ENCODE results near the gene SLC26A9.

Gene SLC26A9

DNA sequence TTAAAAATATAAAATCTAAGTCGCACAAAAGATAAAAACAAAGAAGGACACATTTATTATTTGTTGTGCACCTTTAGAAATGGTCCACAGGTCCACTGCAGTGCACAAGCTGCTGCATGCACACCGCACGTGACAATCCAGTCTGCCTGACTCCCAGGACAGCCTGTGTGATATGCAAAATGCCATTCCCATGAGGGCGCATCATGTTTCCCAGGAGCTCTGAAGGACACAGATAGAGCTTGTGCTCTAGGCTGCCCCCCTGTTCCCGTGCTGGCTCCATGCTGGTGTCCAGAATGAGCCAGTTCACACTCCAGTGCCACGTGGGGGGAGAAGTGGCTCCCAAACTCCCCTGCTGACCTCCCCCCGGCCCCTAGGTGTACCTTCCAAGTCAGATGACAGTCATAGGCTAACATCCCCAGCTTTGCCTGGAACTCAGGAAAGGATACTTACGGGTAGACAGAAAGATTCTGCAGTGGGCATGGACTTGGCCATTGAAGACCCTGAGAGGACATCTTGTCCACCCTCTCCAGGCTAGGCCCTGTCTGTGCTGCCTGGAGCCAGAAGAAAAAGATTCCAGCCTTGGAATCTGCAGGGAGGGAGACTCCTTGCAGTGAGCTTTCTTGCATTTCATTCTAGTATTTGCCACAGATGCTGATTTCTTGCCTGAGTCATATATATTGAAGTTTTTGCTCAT is 33.6 kb upstream of the SLC26A9 start:
- ATAC-seq (no peak), DNase-seq (no peak)
- H3K27me3 Mint-ChIP-seq: no peaks in the 10 kb centered on the region
- peaks cover 21 to 23% of the 10 kb centered on the region in 2 donors for H3K9me3 Mint-ChIP-seq
- no peak overlapping the region for H3K27ac Mint-ChIP-seq
- H3K4me1 Mint-ChIP-seq: no peaks in the 10 kb centered on the region
- H3K4me3 Mint-ChIP-seq: no peak overlapping the region

DNA sequence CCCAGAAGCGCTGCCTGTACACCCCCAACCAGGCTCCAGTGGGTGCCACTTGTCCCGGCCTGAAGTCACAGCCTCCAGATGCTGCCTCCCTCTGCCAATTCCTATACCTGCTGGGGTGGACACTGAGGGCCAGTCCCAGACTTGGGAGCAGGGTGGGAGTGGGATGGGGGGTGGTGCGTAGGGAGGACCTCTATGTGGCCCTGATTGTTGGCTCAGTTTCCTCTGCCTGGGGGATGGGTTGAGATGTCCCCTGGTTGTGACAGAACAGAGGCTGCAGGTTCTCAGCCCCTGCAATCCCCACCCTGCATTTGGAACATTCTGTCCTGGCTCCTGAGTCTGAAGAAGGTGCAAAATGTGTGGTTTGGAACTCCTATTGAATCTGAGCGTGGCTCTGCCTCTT is 32.8 kb upstream of the SLC26A9 start:
- H3K27me3 Mint-ChIP-seq: no peaks in the 10 kb centered on the region
- ATAC-seq (no peak), DNase-seq (no peak)
- H3K4me1 Mint-ChIP-seq: no peaks in the 10 kb centered on the region
- H3K27ac Mint-ChIP-seq: no peak overlapping the region
- peaks cover 21 to 23% of the 10 kb centered on the region in 2 donors for H3K9me3 Mint-ChIP-seq
- no peak overlapping the region for H3K4me3 Mint-ChIP-seq

DNA sequence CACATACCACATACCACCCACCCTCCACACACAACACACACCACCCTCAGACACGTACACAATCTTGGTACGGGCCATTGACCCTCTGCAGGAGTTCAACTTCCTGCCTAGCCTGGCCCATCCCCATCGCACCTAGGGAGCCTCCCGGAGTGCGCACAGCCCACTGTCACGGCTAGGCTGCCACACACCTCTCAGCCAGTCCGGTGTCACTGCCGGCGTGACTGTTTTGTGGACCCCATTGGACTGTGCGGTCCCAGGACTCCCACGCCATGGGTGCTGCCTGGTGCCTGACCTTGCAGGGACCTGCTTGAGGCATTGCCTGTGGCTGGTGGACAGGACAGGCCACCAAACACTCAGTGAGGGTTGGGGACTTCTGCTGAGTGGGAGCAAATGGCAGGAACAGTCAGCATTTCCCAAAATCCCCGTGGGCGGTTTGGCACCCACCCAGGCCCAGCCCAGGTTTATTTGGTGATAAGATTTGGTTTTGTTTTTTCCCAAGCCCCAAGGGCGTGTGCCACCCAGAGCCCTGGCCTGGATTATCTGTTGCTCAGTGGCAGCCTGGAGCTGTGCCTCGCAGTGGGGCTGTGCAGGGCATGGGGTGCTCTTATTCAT is 32.2 kb upstream of the SLC26A9 start:
- peaks cover 21 to 23% of the 10 kb centered on the region in 2 donors for H3K9me3 Mint-ChIP-seq
- no peak for ATAC-seq
- H3K4me1 Mint-ChIP-seq: no peaks in the 10 kb centered on the region
- no peak overlapping the region for H3K4me3 Mint-ChIP-seq
- no peak for DNase-seq
- H3K27me3 Mint-ChIP-seq: no peaks in the 10 kb centered on the region
- no peak overlapping the region for H3K27ac Mint-ChIP-seq

DNA sequence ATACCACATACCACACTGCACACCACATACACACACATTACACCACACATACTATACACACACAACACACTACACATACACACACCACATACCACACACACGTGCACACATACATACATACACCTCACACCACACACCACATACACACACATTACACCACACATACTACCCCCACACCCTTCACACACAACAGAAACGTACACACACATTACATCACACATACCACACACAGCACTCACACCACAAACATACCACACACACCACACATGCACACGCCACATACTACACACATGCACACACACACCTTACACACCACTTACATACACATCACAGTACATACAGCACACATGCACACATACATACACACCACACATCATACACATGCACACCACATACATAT is 31.5 kb upstream of the SLC26A9 start:
- Mint-ChIP-seq H3K9me3 (peaks cover 21 to 23% of the 10 kb centered on the region in 2 donors), H3K27me3 (no peaks in the 10 kb centered on the region), H3K4me1 (no peaks in the 10 kb centered on the region), H3K4me3 (no peak overlapping the region), H3K27ac (no peak overlapping the region)
- ATAC-seq (no peak), DNase-seq (no peak)

DNA sequence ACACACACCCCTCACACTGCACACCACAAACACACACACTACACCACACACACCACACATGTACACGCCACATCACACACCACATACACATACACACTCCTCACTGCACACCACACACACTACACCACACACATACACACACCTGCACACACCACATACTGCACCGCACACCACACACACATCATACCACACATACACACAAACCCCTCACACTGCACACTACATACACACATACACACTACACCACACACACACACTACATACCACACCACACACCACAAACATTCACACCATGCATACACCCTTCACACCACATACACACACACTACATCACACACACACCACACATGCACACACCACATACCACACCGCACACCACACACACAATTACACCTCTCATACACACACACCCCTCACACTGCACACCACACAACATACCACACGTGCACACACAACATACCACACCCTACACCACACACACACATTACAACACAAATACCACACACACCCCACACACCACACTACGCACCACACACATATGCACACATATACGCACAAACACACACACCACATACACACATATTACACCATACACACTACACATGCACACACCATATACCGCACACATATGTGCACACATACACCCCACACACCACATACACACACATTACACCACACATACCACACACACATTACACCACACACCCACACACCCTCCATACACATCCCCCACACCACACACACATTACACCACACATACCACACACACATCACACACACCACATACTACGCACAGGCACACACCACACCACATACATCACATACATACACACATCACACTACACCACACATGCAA is 30.3 kb upstream of the SLC26A9 start:
- ATAC-seq (no peak), DNase-seq (no peak)
- H3K4me3 Mint-ChIP-seq: no peak overlapping the region
- no peaks in the 10 kb centered on the region for H3K27me3 Mint-ChIP-seq
- peaks cover 21 to 23% of the 10 kb centered on the region in 2 donors for H3K9me3 Mint-ChIP-seq
- peak overlapping the region in 1 of 2 donors; percentile 5 for H3K27ac Mint-ChIP-seq
- no peaks in the 10 kb centered on the region for H3K4me1 Mint-ChIP-seq

DNA sequence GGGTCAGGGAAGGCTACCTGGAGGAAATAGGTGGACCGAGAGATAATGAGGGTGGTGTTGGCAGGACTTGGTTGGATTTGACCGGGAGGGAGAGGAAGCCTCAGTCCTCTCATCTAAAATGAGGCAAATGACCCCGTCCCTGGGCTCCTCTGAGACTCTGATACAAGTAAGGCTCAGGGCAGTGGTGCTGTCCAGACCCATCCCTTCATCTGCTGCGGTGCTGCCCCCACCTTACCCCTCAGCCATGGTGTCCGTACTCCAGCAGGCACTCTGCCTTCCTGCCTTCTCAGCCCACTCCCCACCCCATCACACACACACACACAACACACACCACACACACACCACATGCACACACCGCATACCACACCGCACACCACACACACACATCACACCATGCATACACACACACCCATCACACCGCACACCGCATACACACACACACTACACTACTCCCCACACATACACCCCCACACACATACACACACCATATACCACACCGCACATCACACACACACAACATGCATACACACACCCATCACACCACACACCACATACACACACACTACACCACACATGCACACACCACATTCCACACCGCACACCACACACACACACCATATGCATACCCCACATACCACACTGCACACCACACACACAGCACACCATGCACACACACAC is 29.4 kb upstream of the SLC26A9 start:
- ATAC-seq: peak; percentile 35
- no peak overlapping the region for H3K27ac Mint-ChIP-seq
- DNase-seq: no peak
- H3K4me3 Mint-ChIP-seq: no peak overlapping the region
- H3K9me3 Mint-ChIP-seq: peaks cover 21 to 23% of the 10 kb centered on the region in 2 donors
- no peaks in the 10 kb centered on the region for H3K4me1 Mint-ChIP-seq
- H3K27me3 Mint-ChIP-seq: no peaks in the 10 kb centered on the region

DNA sequence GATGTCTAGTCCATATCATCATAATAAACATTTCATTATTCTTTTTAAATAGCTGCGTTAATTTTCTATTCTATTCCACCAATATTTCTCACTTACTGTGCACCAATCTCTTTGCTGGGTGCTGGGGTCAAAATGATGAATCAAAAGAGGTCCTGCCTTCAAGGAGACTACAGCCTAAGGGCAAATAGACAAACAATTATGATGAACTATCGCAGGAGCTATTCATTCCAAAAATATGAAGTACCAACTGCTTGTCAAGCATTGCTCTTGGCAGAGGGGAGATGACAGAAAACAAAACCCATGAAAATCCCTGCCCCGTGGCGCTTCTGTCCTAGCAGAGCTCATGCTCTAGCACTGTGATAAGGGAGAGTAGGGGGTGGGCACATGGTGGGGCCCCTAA is 28.8 kb upstream of the SLC26A9 start:
- ATAC-seq (peak; percentile 26), DNase-seq (no peak)
- Mint-ChIP-seq H3K4me1 (no peaks in the 10 kb centered on the region), H3K9me3 (peaks cover 21 to 23% of the 10 kb centered on the region in 2 donors), H3K4me3 (no peak overlapping the region), H3K27ac (no peak overlapping the region), H3K27me3 (no peaks in the 10 kb centered on the region)

DNA sequence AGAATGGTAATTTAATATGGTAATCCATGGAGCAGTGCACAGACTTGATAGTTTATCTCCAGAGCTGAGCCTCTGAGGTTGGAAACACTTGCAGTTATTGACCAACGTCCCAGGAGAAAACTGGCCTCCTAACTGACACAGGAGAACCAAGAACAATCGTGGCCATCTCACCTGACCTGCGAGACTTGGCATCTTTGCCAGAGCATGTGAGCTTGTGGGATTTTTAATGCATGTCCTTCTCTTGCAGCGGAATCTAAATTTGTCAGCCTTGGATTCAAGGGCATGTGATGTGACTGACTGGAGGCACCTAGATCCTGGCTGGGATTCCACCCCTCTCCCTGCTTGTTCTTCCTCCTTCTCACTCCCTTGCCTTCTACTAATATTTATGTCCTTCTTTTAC is 27.8 kb upstream of the SLC26A9 start:
- Mint-ChIP-seq H3K27me3 (no peaks in the 10 kb centered on the region), H3K9me3 (peaks cover 21 to 23% of the 10 kb centered on the region in 2 donors), H3K27ac (no peak overlapping the region), H3K4me3 (no peak overlapping the region), H3K4me1 (no peaks in the 10 kb centered on the region)
- no peak for DNase-seq
- ATAC-seq: no peak

DNA sequence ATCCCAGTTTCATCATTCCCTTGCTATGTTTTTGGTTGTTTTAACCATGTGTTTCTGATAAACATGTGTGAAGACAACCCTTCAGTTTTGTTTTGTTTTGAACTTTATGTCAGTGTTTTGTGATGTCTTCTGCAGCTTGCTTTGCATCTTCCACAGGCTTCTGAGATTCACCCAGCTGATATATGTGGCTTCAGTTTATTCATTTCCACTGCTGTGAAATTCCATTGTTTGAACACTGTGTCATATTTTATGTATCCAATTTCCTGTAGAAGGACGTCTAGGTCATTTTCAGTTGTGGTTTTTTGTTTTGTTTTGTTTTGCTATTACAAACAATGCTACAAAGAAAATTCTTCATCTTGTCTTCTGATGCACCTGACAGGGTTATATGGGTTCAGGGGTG is 27.2 kb upstream of the SLC26A9 start:
- Mint-ChIP-seq H3K27me3 (no peaks in the 10 kb centered on the region), H3K9me3 (peaks cover 21 to 23% of the 10 kb centered on the region in 2 donors), H3K4me1 (no peaks in the 10 kb centered on the region), H3K4me3 (no peak overlapping the region), H3K27ac (no peak overlapping the region)
- ATAC-seq (no peak), DNase-seq (no peak)

DNA sequence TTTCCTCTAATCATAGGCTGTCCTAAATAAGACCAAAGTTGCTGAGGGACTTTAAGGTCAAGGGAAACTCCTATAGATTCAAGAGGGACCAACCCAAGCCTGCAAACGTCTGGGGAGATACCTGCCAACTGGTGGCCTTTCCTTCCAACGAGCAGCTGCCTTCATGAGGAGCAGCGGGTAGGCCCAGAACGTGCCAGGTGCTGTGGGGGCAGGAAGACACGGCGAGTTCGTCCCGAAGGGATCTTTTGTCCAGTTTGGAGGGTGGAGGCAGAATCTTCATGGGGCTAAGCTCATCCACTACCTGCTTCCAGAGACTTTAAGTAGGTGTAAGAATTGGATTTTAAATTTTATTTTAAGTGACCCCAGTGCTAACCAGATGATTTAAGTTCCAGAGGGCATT is 26.0 kb upstream of the SLC26A9 start:
- Mint-ChIP-seq H3K4me1 (no peaks in the 10 kb centered on the region), H3K4me3 (no peak overlapping the region), H3K9me3 (peaks cover 11 to 13% of the 10 kb centered on the region in 2 donors), H3K27me3 (no peaks in the 10 kb centered on the region), H3K27ac (no peak overlapping the region)
- no peak for ATAC-seq
- no peak for DNase-seq

DNA sequence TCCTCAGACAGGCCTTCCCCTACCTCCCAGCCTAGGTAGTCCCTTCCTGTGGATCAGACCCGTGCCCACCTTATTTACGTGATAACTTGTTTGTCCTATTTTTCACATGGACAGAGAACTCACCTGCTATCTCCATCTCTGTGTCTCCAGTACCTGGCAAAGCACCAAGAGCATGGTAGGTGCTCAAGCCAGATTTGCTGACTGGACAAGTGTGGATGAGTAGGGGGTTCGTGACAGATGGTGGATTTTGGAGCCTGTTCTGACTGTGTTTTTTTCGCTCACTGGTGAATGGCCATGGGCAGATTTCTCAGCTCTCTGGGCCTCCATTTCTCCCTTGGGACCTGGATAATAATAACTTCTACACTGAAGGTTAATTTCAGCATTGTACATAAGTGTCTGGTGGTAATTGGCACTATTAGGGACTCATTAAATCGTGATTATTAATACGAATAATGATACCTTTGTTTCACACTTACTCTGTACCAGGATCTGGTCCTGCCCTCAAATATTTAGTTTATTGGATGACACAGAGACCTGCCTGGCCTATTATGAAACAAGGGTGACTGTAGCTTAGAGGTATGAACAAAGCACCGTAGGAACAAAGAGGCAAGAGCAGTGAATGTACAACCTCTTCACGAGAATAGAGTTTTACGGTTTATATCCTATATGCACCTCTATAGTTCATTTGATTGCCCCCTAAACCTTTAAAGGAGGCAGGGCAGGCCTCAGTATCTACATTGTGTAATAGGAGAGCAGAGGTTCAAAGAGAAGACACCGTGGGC is 24.5 kb upstream of the SLC26A9 start:
- ATAC-seq (no peak), DNase-seq (no peak)
- Mint-ChIP-seq H3K4me3 (no peak overlapping the region), H3K9me3 (no peaks in the 10 kb centered on the region), H3K27me3 (no peaks in the 10 kb centered on the region), H3K27ac (no peak overlapping the region), H3K4me1 (no peaks in the 10 kb centered on the region)

DNA sequence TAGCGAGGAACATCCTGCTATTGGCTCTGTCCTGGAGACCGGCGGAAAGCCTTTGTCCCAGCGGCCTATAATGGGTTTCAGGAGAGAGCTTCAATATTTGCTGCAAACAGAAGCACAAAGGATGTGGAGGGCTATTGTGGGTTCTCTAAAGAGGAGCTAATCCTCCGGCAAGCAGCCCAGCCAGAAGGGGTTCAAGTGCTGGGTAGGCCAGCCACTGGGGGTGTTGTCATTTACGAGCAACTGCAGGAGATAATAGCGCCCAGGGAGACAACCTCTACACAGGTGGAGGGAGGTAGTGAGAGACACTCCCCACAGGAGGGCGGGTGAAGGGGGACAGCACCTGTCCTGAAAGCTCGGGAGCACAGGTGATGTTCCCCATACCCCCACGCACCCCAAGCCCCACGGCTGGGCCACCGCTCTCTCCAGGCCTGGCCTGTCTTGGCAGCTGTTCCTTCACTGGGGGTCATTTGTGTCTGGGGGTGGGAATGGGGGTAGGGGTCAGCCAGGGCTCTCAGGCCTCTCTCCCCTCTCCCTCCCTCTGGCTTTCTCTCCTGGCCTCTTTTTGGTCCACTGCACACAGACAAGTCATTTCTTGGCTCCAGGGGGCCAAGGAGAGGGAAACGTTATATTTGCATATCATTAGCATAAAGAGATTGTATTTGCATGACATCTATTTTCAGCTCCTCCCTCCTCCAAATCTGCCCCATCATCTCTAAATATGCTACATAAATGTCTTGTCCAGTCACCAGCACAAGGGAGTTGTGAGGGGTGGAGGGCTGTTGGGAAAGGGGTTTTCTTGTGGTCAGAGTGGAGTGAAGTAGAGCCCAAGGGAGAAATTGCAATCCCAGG is 22.0 kb upstream of the SLC26A9 start:
- Mint-ChIP-seq H3K9me3 (no peaks in the 10 kb centered on the region), H3K27me3 (peaks cover 17% of the 10 kb centered on the region), H3K27ac (no peak overlapping the region), H3K4me3 (no peak overlapping the region), H3K4me1 (peaks cover 11% of the 10 kb centered on the region)
- ATAC-seq: no peak
- DNase-seq: no peak

DNA sequence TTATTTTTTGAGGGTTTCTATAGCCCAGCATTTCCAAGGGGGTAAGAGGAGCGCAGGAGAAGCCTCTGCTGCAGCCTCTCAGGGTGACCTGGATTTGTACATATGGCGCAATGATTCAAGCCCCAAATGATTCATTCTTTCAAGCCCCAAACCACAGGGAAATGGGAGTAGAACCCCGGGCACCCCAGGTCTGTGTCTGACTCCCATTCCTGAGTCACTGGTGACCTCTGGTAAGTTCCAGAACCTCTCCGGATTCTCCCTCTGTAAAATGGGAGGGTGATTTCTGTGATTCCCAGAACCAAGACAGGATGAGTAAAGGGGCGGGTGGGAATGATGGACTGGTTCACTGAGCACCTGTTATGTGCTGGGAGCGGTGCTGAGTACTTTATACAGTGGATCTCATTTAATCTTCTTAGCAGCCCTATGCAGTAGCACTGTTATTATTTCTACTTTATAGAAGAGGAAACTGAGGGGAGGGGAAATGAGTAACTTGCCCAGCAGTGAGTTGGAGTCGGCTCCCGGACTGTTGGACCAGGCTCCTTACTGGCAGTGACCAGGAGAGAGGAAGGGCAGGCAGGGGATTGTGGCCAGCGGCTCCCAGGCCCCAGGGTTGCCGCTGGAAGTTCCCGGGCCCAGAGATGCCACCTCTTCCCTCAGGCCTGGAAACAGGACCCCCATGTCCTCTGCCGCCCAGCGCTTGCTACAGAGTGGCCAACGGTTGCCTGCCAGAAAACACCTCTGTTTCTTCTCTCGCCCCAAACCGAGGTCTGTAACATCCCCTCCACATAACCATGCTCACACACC is 20.3 kb upstream of the SLC26A9 start:
- peaks cover 34% of the 10 kb centered on the region for H3K27me3 Mint-ChIP-seq
- peaks cover 11% of the 10 kb centered on the region for H3K4me1 Mint-ChIP-seq
- H3K27ac Mint-ChIP-seq: no peak overlapping the region
- DNase-seq: no peak
- H3K9me3 Mint-ChIP-seq: no peaks in the 10 kb centered on the region
- no peak for ATAC-seq
- H3K4me3 Mint-ChIP-seq: no peak overlapping the region

DNA sequence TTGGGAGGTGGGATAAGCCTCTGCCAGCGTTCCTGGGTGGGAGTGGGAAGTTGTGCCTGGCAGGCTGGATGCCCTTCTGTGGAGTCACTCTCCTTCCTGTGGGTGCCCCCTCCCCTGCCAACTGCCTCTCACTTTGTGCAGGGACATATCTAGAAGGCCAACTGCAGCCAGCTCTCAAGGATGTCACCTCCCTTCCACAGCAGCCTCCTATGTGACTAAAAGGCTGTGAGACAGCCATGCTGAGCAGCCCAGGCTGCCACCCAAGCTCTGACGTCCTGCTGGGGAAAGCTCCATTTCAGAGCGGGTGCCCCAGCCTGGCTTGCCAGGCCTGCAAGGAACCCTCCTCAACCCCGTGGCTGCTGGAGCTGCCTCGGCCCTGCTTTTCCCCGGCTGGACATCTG is 19.6 kb upstream of the SLC26A9 start:
- Mint-ChIP-seq H3K4me1 (peaks cover 11% of the 10 kb centered on the region), H3K4me3 (no peak overlapping the region), H3K27ac (peak overlapping the region in 1 of 2 donors; percentile 31), H3K9me3 (no peaks in the 10 kb centered on the region), H3K27me3 (peaks cover 34% of the 10 kb centered on the region)
- DNase-seq: no peak
- no peak for ATAC-seq
